Astrocyte (in vitro differentiated cells and primary cell): ENCODE measurements around the gene LECT2.

Source experiments
- EZH2 ChIP-seq: IDR thresholded peaks from 2 replicates; pipeline ENCODE4 v1.6.1; 2012; ENCODE audit warnings: mild to moderate bottlenecking, low read length, inconsistent platforms; ENCODE audit not compliant: insufficient read depth
- TF ChIP-seq, protein P1 (sequence below): IDR thresholded peaks from 2 replicates; pipeline ENCODE4 v1.5.1; 2011; ENCODE audit warnings: low read depth, mild to moderate bottlenecking, inconsistent platforms, low read length, moderate library complexity; ENCODE audit not compliant: insufficient read depth

DNA sequence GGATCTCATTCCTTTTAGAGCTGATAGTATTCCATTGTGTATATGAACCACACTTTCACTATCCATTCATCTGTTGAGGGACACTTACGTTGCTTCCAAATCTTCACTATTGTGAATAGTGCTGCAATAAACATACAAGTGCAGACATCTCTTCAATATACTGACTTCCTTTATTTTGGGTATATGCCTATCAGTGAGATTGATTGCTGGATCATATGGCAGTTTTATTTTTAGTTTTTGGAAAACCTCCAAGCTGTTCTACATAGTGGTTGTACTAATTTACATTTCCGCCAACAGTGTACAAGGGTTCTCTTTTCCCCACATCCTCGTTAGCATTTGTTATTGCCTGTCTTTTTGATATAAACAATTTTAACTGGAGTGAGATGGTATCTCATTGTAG lies 33.8 kb upstream of the LECT2 start:
- TF ChIP-seq, protein P1, sequence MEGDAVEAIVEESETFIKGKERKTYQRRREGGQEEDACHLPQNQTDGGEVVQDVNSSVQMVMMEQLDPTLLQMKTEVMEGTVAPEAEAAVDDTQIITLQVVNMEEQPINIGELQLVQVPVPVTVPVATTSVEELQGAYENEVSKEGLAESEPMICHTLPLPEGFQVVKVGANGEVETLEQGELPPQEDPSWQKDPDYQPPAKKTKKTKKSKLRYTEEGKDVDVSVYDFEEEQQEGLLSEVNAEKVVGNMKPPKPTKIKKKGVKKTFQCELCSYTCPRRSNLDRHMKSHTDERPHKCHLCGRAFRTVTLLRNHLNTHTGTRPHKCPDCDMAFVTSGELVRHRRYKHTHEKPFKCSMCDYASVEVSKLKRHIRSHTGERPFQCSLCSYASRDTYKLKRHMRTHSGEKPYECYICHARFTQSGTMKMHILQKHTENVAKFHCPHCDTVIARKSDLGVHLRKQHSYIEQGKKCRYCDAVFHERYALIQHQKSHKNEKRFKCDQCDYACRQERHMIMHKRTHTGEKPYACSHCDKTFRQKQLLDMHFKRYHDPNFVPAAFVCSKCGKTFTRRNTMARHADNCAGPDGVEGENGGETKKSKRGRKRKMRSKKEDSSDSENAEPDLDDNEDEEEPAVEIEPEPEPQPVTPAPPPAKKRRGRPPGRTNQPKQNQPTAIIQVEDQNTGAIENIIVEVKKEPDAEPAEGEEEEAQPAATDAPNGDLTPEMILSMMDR: no peak
- TF ChIP-seq EZH2: no peak
